HG02870 (cell line): ENCODE results near the gene CDK5R2.
A peak's percentile ranks its signal among the peaks of the same experiment; 100 is the strongest.
"Not testable (repeated sequence)": the region's sequence is repeated elsewhere in the genome, so short reads cannot be mapped to it uniquely, and the experiment has no call there.

Experiments used
- ATAC-seq: cut with Tn5 transposase; IDR thresholded peaks from one replicate; pipeline ENCODE4 v1.9.1; 2021; ENCODE audit warnings: mild to moderate bottlenecking, moderate library complexity; ENCODE audit not compliant: unreplicated experiment

Gene CDK5R2

GRCh38 chr2:218959141-218959731, at the start of gene CDK5R2:
CDK5R2 (plus strand) TSS chr2:218959666; CDS start chr2:218959821, 155 bp downstream.
- peak; percentile 97 for ATAC-seq

DNA sequence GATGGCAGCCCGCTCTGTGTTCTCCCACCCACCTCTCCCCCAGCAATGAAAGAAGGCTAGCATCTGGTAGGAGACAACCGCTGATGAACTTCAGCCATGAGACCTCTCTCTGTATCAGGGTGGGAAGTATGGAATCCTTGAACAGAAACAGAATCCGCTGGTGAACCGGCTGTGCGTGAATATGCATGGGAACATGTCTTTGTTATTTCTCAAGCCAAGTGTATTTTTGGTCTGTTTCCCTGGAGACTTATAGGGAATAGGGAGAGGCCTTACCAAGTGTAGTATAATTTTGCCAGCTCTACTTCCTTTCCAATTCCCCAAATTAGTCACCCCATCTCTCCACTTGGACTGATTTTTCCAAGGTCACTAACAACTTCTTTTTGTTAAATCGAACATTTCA, 48.7 kb upstream of the CDK5R2 start:
- ATAC-seq: no peak

DNA sequence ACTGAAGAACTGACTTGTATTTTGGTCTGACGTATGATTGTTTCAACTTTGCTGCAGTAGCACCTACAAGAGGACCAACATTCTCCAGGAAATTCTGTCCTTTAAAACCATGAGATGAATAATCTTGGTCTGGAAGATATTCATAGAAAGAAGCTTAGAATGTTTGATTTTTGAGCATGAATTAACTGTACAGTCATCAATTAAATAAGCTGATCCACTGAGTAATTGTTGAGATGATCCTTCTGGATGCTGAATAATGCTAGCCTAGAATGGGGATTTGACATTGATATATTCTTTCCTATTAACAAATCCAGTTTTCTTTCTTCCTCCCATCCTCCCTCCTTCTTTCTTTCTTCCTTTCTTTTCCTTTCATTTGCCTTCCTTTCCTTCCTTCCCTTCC, 39.0 kb upstream of the CDK5R2 start:
- no peak for ATAC-seq

- ATAC-seq: no peak
Observed at GRCh38 chr2:218924757-218925156, 34.7 kb upstream of the CDK5R2 start.

DNA sequence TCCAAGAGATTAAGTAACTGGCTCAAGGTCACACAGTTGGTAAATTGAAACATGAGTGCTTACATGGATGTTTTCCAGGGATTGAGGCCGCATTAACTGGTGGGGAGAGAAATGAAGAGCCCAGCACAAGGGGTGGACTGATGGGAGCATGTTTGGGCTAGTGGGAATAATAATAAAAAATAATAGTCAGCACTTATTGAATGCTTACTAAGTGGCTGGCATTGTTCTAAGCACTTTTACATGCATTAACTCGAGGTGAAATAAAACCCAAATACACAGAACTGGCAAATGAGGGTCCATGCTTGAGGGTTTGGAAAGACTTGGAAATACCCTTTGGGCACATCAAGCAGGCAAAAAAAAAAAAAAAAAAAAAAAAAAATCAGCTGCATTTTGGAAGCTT, 34.0 kb upstream of the CDK5R2 start:
- no peak for ATAC-seq

DNA sequence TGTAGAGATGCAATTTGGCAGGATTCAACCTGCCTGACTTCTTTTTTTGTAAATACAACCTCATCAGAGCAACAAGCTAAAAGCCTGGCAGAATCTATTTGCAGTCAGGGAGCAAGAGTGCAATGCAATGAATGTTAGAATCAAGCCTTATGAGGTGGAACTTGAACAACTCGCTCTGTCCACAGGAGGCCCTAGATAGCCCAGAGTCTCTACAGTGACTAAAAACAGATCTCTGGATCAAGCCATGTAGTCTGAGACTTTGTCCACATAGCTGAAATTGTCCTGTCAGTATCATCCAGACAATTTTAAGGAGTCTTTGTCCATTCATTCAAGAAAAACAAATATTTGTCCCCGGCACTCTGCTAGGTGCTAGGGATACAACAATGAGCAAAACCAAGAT, 32.0 kb upstream of the CDK5R2 start:
- no peak for ATAC-seq

DNA sequence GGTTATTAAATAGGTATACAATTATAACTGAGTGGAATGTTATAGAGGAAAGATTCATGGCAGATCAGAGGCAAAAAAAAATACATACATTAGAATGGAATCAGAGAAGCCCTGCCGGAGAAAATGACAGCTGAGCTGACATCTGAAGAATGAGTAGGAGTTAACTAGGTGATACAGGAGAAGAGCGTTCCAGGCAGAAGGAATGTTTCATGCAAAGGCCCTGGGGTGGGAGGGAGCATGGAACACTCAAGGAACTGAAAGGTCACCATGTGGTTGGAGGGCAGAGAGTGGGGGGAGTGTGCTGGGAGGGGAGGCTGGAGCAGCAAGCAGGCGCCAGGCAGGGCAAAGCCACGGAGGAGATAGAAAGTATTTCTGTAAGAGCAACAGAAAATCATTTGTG, 31.6 kb upstream of the CDK5R2 start:
- ATAC-seq: no peak

GRCh38 chr2:218930488-218930887, 29.0 kb upstream of the CDK5R2 start:
- ATAC-seq: not testable (repeated sequence)

GRCh38 chr2:218931751-218932150, 27.7 kb upstream of the CDK5R2 start:
- not testable (repeated sequence) for ATAC-seq

GRCh38 chr2:218944759-218945404, 14.6 kb upstream of the CDK5R2 start:
- no peak for ATAC-seq

DNA sequence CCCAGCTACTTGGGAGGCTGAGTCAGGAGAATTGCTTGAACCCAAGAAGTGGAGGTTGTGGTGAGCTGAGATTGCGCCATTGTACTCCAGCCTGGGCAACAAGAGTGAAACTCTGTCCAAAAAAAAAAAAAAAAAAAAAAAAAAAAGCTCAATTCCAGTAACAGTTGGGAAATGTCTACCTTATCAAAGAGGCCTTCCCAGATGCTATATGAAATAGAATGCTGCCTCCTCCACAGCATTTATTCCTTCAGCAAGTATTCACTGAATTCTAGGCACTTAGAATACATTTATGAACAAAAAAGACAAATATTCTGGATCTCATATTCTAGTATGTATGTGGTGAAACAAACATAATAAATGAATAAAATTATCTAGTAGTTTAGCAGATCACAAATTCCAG, 12.8 kb upstream of the CDK5R2 start:
- ATAC-seq: no peak

- no peak for ATAC-seq
Observed at GRCh38 chr2:218952160-218952559, 7.3 kb upstream of the CDK5R2 start.

DNA sequence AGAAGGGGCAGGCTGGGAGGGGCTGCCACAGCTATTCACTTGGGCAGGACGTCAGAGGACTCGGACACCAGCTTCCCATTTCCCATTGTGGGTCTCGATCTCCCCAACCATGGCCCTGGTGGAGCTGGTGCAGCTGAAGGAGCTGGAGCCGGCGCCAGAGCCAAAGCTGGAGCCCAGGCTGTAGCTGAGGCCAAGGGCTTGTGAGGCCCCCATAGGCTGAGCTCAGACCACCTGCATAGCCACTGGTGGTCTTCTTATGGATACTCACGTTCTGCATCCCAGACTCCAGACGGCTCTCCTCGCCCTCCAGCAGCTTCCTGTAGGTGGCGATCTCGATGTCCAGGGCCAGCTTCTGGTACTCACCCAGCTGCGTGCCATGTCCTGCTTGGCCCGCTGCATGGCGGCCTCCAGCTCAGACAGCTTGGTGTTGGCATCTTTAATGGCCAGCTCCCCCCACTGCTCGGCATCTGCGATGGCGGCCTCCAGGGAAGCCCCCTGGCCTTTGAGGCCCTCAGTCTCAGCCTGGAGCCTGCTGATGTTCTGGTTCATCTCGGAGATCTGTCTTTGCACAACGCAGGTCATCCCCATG, 6.0 kb upstream of the CDK5R2 start:
- no peak for ATAC-seq

- no peak for ATAC-seq
Observed at GRCh38 chr2:218954541-218955300, 4.7 kb upstream of the CDK5R2 start.

DNA sequence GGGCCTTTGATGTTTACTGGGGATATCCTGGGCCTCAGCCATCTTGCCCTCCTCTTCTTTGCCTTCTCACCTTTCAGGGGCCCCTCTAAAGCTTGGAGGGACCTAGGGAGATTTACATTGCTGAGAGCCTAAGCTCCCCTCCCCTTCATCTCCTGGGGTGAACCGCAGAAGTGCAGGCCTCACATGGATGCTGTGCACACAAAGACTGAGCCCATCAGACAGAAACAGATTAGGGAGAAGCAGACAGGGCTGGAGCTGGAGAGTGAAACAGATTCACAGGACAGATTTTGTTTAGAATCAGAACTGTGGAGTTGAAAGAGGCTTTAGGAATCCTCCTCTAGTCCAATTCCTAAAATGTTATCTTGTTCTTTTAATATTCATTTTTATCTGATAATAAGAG, 3.4 kb upstream of the CDK5R2 start:
- ATAC-seq: no peak

GRCh38 chr2:218957671-218958070, 1.8 kb upstream of the CDK5R2 start:
- no peak for ATAC-seq

DNA sequence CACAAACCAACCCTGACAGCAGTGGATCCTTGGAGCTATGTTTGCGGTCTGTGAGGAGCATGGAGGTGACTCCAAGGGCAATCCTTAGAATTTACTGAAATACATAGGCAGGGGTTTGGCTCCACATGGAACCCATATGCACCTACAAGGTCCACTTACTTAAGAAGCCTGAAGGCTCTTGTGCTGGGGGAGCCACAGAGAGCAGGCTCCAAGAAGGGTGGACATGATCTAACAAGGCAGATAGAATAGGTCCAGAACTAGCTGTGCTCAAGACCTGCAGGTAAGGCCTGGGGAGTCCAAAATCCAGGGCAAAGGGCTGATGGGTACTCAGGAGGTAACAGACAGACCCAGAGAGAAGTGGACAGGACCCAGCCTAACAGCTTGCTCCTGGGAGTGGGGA, 1.2 kb upstream of the CDK5R2 start:
- no peak for ATAC-seq

DNA sequence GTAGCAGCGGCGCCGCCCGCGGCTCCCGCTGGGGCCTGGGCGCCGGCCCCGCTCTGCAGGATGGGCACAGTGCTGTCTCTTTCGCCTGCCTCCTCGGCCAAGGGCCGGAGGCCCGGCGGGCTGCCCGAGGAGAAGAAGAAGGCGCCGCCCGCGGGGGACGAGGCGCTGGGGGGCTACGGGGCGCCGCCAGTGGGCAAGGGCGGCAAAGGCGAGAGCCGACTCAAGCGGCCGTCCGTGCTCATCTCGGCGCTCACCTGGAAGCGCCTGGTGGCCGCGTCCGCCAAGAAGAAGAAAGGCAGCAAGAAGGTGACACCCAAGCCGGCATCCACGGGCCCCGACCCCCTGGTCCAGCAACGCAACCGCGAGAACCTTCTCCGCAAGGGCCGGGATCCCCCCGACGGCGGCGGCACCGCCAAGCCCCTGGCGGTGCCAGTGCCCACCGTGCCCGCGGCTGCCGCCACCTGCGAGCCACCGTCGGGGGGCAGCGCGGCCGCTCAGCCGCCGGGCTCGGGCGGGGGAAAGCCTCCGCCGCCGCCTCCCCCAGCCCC, 369 bp downstream of the CDK5R2 start:
- ATAC-seq: peak; percentile 20

GRCh38 chr2:218960309-218961165, 1.1 kb downstream of the CDK5R2 start:
- no peak for ATAC-seq

GRCh38 chr2:218961229-218961628, 1.8 kb downstream of the CDK5R2 start:
- ATAC-seq: no peak
